GM18873 (cell line): ENCODE results near the gene PGAP2.
A peak's percentile ranks its signal among the peaks of the same experiment; 100 is the strongest.
"Not testable (repeated sequence)": the region's sequence is repeated elsewhere in the genome, so short reads cannot be mapped to it uniquely, and the experiment has no call there.

Experiments used
- ATAC-seq: cut with Tn5 transposase; IDR thresholded peaks from one replicate; pipeline ENCODE4 v1.9.1; 2021; ENCODE audit warnings: mild to moderate bottlenecking, moderate library complexity, moderate number of reproducible peaks; ENCODE audit not compliant: unreplicated experiment, low FRiP score

The PGAP2 gene

GRCh38 chr11:3854977-3855807, 46.8 kb downstream of the PGAP2 start, which contains the start of gene STIM1:
Gene STIM1, plus strand, starts transcription at chr11:3855664. Its CDS starts 607 bp downstream, at chr11:3856271.
- peak; percentile 58 for ATAC-seq

DNA sequence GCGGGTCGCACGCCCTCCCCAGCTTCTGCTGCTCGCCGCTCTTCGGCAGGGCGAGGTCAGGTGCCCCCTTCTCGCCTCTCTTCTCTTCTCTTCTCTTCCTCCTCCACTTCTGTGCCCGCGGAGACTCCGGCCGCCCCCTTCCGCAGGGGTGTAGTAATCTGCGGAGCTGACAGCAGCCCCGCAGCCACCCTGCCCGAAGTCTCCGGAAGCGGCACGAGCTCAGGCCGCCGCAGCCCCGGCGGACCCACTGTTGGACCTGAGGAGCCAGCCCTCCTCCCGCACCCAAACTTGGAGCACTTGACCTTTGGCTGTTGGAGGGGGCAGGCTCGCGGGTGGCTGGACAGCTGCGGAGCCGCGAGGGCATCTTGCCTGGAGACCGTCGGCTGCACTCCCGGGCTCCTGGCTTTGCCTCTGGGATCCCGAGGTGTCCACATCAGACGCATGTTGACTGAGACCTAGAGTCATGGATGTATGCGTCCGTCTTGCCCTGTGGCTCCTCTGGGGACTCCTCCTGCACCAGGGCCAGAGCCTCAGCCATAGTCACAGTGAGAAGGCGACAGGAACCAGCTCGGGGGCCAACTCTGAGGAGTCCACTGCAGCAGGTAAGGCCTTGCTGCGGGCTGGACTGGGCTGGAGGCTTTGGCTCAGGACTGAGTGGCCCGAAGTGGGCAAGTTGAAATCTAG, 47.6 kb downstream of the PGAP2 start:
- ATAC-seq, result peak; percentile 18

GRCh38 chr11:3856856-3857553, 48.6 kb downstream of the PGAP2 start:
- ATAC-seq, result no peak

- ATAC-seq, result no peak
These were observed 49.3 kb downstream of the PGAP2 start for GRCh38 chr11:3857628-3858027.

GRCh38 chr11:3859373-3859881, 51.1 kb downstream of the PGAP2 start:
- no peak for ATAC-seq

DNA sequence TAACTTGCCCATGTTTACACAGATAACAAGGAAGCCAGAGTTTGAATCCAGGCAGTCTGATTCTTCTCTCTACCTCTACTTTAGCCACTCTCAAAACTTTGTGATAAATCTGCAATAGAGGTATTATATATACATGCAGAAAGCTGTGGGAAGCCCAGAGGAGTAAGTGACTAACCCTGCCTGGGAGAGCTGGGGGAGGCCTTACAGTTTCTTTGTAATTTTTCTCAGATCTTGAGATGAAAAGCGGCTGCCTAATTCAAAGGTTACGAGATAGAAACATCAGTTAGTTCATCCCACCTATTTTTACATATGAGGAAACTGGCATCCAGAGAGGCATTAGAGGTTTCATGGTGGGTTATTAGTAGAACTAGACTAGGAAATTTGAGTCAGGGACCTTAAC, 52.0 kb downstream of the PGAP2 start:
- ATAC-seq, result no peak

DNA sequence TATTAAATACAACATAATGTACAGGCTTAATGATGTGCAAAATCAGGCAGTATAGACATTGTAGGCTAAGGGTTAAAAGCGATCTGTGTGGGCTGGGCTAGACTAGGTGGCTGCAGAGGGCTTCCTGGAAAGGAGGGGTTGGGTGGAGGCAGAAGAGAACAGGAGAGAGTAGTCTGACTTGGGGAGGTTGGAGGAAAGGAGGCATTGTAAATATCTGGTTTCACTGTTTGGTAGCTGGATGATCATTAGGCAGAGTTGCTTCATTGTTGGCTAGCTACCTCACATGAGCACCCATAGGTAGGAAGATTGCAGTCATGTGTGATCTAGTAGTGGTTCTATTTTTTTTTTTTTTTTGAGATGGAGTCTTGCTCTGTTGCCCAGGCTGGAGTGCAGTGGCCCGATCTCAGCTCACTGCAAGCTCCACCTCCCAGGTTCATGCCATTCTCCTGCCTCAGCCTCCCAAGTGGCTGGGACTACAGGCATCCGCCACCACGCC, 52.6 kb downstream of the PGAP2 start:
- not testable (repeated sequence) for ATAC-seq

DNA sequence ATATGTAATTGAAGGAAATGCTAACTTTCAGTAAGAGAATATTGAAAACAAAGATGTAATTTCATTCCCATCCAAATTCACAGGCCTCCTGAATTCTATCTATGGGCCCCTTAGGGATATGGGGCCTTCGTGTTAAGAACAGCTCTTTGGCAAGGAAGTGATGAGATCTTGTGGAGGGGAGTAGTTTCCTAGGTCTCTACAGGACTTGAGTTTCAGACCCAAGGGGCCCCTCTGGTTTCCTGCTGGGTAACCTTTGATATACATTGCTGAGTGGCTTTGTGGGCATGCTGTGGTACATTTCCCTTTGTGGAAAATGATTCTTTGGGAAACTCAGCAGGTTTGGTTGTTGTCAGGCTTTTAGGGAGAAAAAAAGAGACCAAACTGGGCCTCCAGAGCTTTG, 53.3 kb downstream of the PGAP2 start:
- no peak for ATAC-seq

DNA sequence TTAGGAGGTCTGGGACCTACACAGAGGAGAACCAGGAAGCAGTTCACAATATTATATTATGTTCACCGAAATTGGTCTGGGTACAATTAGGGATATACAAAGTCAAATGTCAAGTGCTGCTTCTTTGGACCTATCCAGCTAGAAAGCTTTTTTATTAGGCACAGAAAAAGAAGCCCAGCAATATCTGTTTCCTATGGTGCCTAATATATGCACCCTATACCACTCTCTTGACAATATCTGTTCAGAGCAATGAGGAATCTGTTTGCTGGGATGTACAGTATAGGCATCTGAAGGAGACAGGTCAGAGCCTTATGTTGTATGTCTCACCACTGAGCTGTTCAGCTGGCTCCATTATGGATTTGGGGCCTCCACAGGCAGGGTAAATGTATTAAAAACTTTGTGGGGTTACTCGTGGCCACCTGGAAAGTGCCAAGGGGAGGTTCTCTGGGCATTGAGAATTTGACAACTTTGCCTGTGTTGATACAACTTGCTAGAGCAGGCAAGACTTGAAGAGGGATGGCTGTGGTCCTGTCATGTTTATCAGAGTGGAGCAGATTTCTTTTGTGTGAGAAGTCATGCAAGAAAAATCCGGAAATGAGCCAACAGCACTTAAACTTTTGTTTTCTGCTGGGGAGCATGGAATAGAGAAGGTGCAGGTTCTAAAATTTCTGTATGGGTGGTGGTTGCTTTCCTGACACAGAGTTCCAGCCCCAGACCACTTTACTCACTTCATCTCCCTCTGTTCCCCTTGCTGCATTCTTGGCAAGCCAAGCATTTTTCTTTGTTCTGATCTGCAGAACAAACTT, 57.2 kb downstream of the PGAP2 start:
- no peak for ATAC-seq

DNA sequence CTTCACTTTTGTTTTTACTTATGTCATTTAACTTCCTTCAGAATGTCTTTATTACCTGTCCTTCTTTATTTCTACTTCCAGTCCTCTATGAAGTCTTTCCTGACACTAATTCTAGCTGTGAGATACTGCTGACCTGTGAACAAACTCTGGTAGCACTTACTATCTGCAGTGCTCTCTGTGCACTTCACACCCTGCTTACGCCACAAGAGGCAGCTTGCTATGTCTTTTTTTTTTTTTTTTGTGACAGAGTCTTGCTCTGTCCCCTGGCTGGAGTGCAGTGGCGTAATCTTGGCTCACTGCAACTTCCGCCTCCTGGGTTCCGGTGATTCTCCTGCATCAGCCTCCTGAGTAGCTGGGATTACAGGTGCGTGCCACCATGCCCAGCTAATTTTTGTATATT, 57.8 kb downstream of the PGAP2 start:
- ATAC-seq, result no peak

GRCh38 chr11:3866836-3867208, 58.5 kb downstream of the PGAP2 start:
- ATAC-seq, result no peak

GRCh38 chr11:3867209-3868091, 59.1 kb downstream of the PGAP2 start:
- ATAC-seq, result peak; percentile 73

DNA sequence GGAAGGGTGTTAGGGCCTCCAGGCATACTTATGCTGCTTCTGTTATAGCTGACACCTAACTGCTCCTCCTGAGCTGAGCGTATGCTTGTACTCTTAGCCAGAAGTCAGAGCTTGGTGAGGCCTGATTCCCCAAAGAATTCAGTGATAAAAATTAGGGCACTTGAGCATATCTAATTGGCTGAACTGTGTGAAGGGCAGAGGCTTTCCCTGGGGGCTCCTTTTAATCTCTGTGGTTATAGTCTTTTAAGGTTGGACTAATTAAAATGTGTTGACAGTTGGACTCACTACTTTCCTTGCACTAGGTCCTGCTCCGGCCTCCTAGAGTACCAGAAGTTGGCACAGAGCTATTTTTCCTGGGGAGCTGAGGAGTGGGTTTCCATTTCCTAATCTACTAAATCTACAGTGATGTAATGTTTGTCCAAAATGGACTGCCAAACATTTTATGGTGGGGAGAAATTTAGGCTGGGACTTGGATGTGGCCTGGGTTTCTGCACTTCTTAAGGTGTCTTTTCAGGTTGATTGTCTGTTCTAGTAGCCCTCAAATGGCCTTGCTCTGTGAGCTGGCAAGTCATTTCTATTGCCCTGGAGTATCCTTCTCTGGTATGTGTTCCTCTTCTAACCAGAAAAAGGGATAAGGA, 65.5 kb downstream of the PGAP2 start:
- ATAC-seq, result no peak
